Osteocyte (in vitro differentiated cells): ENCODE measurements around the gene PRKAR1B. TPM values are rescaled to one million over a fixed set of nuclear protein-coding genes. Genes with fewer than 3 reads are reported as not detected.

Source experiments
- DNase-seq: peaks from one replicate; pipeline ENCODE4 v3.0.0; 2021; ENCODE audit warnings: mixed read lengths; ENCODE audit not compliant: unreplicated experiment; ENCODE audit errors: extremely low spot score
- H3K27ac Mint-ChIP-seq: one replicate; pipeline ENCODE4 v1.8.0; 2021; ENCODE audit warnings: mild to moderate bottlenecking, mixed read lengths; ENCODE audit not compliant: unreplicated experiment
- H3K27me3 Mint-ChIP-seq: one replicate; pipeline ENCODE4 v1.8.0; 2021; ENCODE audit warnings: mixed read lengths; ENCODE audit not compliant: unreplicated experiment
- H3K36me3 Mint-ChIP-seq: one replicate; pipeline ENCODE4 v1.8.0; 2021; ENCODE audit warnings: mixed read lengths; ENCODE audit not compliant: unreplicated experiment
- H3K4me1 Mint-ChIP-seq: one replicate; pipeline ENCODE4 v1.8.0; 2021; ENCODE audit warnings: mixed read lengths; ENCODE audit not compliant: unreplicated experiment
- H3K4me3 Mint-ChIP-seq: one replicate; pipeline ENCODE4 v1.8.0; 2021; ENCODE audit warnings: mild to moderate bottlenecking, moderate library complexity, mixed read lengths; ENCODE audit not compliant: unreplicated experiment
- H3K9me3 Mint-ChIP-seq: one replicate; pipeline ENCODE4 v1.8.0; 2021; ENCODE audit warnings: mixed read lengths; ENCODE audit not compliant: unreplicated experiment
- total RNA-seq: library from RNA; stranded (reverse); gene quantifications from 2 replicates; pipeline ENCODE4 v1.2.1, GENCODE V29; 2021
- TF ChIP-seq, protein P1 (sequence below): fragments of 200-600 bp; sonication (generic); IDR thresholded peaks from 2 replicates; pipeline ENCODE4 v1.5.0; 2021; ENCODE audit warnings: antibody characterized with exemption, mild to moderate bottlenecking, moderate library complexity

The PRKAR1B gene
- total RNA-seq, 1 donor from 2014 or later: 12.0 TPM

DNA sequence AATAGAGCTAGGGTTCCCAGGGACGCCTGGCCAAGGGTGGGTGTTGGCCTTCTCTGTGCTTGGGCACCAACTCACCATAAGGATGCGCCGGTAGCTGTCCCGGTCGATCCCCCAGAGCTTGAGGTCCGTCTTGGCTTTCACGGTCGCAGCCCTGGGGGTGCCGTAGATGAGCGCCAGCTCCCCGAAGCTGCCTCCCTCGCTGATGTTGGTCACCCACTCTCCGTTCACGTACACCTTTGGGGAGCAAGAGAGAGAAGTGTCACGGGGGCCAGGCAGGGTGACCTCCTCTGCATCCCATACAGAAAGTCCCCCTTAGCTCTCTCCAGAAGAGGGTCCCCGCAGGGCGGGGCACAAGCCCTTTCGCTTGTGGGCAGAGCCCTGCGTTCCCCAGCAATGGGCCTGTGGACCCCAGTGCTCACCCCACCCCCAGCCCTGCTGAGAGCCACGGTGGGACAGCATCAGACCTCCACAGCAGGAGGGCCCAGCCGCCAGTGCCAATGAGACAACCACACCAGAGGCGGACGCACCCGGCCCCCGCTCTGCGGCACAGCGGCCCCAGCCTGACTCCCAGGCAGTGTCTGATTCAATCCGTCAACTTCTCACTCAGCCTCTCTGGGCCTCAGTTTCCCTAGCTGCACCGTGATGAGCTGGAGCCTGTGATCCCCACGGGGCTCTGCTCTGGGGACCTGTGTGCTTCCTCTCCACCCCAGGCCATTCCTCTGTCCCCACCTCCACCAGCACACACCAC, 130.8 kb downstream of the PRKAR1B start:
- Mint-ChIP-seq H3K27me3 (no peaks in the 10 kb centered on the region), H3K27ac (no peak overlapping the region), H3K4me3 (no peak overlapping the region), H3K9me3 (no peaks in the 10 kb centered on the region), H3K4me1 (peaks cover 11% of the 10 kb centered on the region), H3K36me3 (no peaks in the 10 kb centered on the region)
- TF ChIP-seq, protein P1, sequence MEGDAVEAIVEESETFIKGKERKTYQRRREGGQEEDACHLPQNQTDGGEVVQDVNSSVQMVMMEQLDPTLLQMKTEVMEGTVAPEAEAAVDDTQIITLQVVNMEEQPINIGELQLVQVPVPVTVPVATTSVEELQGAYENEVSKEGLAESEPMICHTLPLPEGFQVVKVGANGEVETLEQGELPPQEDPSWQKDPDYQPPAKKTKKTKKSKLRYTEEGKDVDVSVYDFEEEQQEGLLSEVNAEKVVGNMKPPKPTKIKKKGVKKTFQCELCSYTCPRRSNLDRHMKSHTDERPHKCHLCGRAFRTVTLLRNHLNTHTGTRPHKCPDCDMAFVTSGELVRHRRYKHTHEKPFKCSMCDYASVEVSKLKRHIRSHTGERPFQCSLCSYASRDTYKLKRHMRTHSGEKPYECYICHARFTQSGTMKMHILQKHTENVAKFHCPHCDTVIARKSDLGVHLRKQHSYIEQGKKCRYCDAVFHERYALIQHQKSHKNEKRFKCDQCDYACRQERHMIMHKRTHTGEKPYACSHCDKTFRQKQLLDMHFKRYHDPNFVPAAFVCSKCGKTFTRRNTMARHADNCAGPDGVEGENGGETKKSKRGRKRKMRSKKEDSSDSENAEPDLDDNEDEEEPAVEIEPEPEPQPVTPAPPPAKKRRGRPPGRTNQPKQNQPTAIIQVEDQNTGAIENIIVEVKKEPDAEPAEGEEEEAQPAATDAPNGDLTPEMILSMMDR: no peak
- DNase-seq: no peak

DNA sequence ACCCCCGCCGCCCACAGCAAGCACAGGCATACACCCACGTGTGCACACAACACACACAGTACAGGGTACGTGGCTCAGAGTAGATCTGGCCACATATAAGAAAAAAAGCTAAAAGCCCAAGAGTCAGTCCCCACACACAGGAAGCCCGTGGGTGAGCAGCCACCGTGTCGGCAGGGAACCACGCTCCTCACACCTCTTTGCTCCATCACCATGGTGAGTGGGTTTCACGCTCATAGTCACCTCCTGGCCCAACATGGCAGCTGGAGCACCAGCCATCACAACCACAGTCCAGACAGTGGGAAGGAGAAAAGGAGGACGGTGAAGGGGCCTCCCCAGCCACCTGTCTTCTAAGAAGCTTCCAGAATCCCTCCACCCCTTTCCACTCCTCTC, 131.5 kb downstream of the PRKAR1B start:
- TF ChIP-seq, protein P1: no peak
- H3K27ac Mint-ChIP-seq: no peak overlapping the region
- peaks cover 10% of the 10 kb centered on the region for H3K4me1 Mint-ChIP-seq

DNA sequence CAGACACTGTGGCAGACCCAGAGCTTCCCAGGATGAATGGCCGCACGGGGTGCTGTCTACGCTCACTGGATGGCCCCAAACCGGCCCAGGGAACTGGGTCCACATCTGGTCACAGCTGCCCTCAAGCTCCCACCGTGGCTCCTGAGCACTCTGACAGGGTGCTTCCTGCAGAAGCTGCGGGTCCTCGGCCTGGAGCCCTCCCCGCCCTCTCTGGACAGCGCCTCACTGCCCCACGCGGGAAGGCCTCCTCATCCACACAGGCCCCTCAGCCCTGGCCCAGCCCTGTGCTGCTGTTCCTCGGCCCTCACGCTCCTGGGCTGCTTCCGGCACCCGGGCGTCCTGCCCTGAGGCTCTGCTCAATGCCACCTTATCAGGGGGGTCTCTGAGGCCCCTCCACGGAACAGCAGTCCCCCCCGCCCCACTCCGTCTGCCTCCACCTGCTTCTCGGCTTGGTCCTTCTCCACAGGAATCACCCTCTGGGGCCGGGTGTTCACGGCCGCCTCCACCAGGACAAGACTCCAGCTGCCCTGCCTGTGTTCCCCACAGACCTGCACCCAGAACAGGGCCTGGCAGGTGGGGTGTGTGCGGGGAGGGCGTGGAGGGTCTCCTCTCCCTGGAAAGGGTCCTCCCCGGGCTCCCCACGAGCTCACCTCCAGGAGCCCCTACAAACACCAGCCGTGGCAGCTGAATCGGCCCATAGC, 132.0 kb downstream of the PRKAR1B start:
- Mint-ChIP-seq H3K4me1 (peaks cover 15% of the 10 kb centered on the region), H3K27me3 (no peaks in the 10 kb centered on the region), H3K9me3 (no peaks in the 10 kb centered on the region), H3K27ac (no peak overlapping the region), H3K36me3 (no peaks in the 10 kb centered on the region), H3K4me3 (no peak overlapping the region)
- DNase-seq: no peak
- TF ChIP-seq, protein P1: no peak

More for the DNA sequence above, 131.5 kb downstream of the PRKAR1B start:
- Mint-ChIP-seq H3K36me3 (no peaks in the 10 kb centered on the region), H3K27me3 (no peaks in the 10 kb centered on the region), H3K9me3 (no peaks in the 10 kb centered on the region), H3K4me3 (no peak overlapping the region)
- DNase-seq: no peak

DNA sequence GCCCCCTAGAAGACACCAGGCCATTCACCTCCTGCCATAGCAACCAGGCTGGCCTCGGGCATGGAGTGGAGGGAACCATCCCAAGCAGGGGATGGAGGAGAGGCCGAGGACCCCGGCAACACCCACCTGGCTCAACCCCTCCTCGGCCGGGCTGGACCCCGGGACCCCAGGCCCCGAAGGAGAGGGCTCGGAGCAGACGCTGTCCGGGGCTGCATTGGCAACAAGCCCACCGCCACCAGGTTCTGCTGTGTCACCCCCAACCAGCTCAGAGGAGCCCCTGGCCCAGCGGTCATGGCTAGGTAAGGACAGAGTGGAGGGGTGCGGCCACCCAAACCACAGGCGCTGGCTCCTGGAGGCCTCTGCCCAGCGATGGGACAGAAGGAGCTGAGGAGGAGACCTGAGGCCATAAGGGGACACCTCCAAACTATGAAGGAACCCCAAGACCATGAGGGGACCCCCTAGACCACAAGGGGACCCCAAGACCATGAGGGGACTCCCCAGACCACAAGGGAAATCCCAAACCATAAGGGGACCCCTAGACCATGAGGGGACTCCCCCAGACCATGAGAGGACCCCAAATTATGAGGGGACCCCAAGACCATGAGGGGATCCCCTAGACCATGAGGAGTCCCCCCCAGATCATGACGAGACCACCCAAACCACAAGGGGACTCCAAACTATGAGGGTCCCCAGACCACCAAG, 132.7 kb downstream of the PRKAR1B start:
- H3K4me1 Mint-ChIP-seq: peaks cover 21% of the 10 kb centered on the region
- TF ChIP-seq, protein P1: no peak
- no peak overlapping the region for H3K4me3 Mint-ChIP-seq
- no peaks in the 10 kb centered on the region for H3K27me3 Mint-ChIP-seq
- no peak for DNase-seq
- no peaks in the 10 kb centered on the region for H3K36me3 Mint-ChIP-seq
- H3K27ac Mint-ChIP-seq: no peak overlapping the region
- H3K9me3 Mint-ChIP-seq: no peaks in the 10 kb centered on the region
